GM19043 (cell line): ENCODE measurements around the gene GLDN.
"Not testable (repeated sequence)": the region's sequence is repeated elsewhere in the genome, so short reads cannot be mapped to it uniquely, and the experiment has no call there.

Experiments used
- ATAC-seq: cut with Tn5 transposase; IDR thresholded peaks from one replicate; pipeline ENCODE4 v1.9.1; 2021; ENCODE audit warnings: low read depth; ENCODE audit not compliant: unreplicated experiment

GLDN gene

GRCh38 chr15:51425517-51426040, 84.1 kb downstream of the GLDN start:
- ATAC-seq, result no peak

- no peak for ATAC-seq
Observed at GRCh38 chr15:51438526-51438925, 97.1 kb downstream of the GLDN start.

- ATAC-seq, result no peak
Observed at GRCh38 chr15:51443282-51443914, 101.9 kb downstream of the GLDN start.

- ATAC-seq, result no peak
Observed at GRCh38 chr15:51444112-51444511, 102.7 kb downstream of the GLDN start.

- ATAC-seq, result no peak
Observed at GRCh38 chr15:51444807-51445206, 103.4 kb downstream of the GLDN start.

GRCh38 chr15:51446029-51446744, 104.7 kb downstream of the GLDN start:
- not testable (repeated sequence) for ATAC-seq

- no peak for ATAC-seq
Observed at GRCh38 chr15:51447855-51448621, 106.6 kb downstream of the GLDN start.

- ATAC-seq, result no peak
Observed at GRCh38 chr15:51448622-51449399, 107.4 kb downstream of the GLDN start.

GRCh38 chr15:51450001-51450400, 108.5 kb downstream of the GLDN start:
- no peak for ATAC-seq
